ENCODE data around the gene OR5H1. TPM values are rescaled to one million over a fixed set of nuclear protein-coding genes. Genes with fewer than 3 reads are reported as not detected.
"Not testable (repeated sequence)": the region's sequence is repeated elsewhere in the genome, so short reads cannot be mapped to it uniquely, and the experiment has no call there.

Gene OR5H1
- total RNA-seq: not detected in 2 replicates

DNA sequence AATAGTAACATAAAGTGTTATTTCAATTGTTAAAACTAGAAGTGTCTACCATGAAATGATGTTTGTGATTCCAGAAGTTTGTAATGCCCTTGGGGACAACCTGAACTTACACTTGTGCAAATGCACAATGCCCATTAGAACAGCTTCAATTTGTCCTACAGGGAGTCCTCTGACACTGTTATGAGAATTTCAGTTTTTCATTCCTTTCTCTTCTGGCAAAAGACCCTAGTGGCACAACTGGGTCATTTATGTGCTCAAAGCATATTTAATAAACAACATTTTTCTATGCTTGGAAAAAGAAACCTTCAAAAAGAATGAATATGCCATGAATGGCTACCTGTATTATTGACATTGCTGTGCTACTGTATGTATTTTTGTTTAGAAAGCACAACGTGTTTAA is at the start of gene OR5H1:
Gene OR5H1 (plus strand): TSS at position 301 of the 400 bp plus-strand sequence. CDS start 1,977 bp downstream, outside the sequence.
- no peak for DNase-seq

DNA sequence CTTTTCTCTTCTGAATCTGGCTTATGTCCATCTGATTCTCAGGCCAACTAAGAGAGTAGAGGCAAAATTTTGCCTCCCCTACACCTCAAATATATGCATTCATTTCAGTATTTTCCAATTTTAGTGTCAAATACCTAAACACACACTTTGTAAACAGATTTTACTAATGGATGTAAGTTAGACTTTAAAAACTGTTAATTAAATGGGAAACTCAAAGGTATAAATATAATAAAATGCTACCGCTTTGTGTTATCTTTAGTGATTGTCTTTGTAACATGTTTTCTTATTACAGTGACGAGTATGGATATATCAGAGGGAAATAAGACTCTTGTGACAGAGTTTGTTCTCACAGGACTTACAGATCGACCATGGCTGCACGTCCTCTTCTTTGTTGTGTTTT is 43.6 kb upstream of the OR5H1 start, which contains the start of gene OR5AC2:
Gene OR5AC2 (plus strand): TSS at position 301 of the 400 bp plus-strand sequence. CDS start 0 bp downstream, at position 301.
- no peak for DNase-seq

DNA sequence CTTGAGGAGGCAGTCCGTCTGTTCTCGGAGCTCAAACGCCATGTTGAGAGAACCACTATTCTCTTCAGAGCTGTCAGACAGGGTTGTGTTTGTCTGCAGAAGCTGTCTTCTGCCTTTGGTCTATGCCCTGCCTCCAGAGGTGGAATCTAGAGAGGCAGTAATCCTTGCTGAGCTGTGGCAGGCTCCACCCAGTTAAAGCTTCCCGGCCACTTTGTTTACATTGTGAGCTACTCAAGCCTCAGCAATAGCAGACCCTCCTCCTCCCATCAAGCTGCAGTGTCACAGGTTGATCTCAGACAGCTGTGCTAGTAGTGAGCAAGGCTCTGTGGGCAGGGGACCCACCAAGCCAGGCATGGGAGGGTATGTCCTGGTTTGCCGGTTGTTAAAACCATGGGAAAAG is 34.6 kb upstream of the OR5H1 start:
- no peak for DNase-seq

DNA sequence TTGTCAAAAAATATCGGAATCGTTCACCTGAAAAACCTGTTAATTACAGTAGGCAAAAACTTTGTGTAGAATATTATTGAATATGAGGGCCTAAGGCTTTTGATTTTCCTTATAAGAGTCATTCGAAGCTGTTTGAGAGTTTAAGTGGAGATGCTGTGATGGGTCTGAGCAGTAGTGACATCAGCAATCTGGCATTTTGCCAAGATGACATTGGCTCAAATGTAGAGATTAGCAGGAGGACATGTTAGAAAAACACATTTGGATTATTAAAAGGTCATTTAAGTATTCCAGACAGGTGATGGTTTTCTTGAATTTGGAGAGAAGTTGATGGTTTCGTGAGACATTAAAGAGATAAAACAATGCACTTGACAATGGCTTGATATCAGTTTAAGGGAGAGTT is 30.7 kb upstream of the OR5H1 start:
- DNase-seq: no peak

DNA sequence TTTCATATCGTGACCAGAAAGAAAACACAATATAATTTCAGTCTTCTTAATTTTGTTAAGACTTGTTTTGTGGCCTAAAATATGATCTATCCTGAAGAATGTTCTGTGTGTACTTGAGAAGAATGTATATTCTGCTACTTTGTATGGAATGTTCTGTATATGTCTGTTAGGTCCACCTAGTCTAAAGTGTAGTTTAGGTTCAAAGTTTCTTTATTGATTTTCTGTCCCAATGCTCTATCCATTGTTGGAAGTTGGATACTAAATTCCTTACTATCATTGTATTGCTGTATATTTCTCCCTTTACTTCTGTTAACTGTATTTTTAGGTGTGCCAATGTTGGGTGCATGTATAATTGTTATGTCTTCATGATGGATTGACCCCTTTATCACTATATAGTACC is 22.4 kb upstream of the OR5H1 start:
- no peak for DNase-seq

DNA sequence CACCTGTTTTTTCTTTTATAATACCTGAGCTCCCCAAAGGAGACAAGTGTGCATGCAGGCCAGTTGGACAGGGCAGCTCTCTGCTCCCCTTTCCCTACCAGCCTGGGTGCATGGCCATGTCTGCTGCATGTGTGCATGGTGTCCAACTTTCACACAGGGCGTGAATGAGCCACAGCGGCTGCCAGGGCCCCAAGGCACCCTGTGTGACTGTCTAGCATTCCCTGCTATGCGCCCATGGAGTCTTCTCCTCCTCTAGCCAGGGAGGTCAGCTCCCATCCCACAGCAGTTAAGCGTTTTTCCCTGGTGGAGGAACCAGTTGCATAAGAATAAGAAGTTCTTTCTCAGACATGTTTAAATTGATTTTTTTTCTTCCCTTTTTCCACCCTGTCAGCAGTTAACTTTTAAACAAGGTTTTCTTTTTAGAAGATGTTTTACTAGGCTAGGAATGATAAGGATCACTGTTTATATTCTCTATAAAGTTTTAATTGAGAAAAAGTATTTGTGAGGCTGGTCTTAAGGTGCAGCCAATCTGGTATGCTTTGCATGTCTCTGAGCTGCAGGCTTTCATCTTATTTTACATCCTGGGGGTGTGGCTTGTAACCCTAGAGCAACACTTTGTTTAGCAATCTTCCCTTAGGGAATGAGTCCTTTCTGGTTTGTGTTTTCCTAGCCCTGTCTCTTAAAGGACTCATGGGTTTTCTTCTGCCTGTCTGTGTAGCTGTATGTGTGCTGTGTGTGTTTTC is 20.5 kb upstream of the OR5H1 start:
- DNase-seq: no peak

DNA sequence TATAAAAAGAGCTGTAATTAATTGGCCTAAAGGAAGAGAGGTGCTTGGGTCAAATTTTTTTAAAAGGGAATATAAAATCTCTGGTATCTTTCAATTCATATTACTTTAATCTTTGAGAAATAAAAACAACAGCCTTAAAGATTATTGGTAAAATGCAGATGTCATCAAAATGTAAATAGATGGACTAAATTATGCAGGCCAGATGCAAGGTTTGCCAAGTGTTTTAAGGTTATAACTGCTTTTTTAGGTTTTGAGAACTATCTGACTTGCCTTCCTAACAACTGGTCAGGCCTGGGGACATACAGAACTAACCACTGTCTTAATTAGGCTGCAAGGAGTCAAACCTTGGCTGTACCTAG is 20.0 kb upstream of the OR5H1 start:
- no peak for DNase-seq

DNA sequence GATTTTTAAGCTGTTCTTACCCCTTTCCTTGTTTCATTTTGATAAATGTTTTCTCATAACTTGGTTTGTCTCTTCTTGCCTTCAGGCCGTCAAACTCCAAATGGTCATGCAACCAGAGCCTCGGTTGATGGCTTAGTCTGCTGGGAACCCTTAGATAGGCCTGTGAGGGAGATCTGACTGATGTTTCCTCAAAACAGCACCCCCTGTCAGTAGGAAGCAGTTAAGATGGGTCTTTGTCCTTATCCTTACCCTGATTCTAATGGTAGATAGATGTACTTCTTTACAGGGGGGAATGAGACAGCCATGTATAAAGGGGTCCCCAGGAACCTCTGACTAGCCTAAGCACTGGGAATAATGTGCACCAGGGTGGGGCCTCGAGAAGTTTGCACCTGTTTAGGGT is 16.3 kb upstream of the OR5H1 start:
- no peak for DNase-seq

DNA sequence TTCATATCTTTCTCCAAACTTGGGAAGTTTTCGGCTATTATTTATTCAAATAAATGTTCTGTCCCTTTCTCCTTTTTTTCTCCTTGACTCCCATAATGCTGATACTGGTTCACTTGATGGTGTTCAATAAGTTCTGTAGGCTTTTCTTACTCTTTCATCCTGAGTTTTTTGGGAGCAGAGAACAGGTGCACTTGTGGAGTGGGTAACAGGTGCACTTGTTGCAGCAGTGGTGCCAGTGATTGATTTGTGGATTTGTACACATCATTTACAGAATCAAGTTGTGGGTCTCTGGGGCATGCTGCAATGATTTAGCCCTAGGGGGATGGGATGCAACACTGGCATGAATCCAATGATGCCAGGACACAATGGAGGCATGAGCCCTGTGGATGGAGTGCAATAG is 14.8 kb upstream of the OR5H1 start:
- no peak for DNase-seq

DNA sequence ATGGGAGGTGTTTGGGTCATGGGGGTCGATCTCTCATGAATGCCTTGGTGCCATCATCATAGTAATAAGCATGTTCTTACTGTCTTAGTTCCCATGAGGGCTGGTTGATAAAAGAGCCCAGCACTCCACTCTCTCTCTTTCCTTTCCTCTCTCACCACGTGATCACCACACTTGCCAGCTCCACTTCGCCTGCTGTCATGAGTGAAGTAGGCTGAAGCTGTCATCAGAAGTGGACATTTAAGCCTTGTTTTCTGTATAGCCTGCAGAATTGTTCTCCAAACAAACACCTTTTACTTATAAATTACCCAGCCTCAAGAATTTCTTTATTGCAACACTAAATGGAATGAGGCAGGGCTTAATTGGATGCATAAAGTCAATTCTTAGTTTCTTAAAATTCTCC is 6.1 kb downstream of the OR5H1 start:
- no peak for DNase-seq

DNA sequence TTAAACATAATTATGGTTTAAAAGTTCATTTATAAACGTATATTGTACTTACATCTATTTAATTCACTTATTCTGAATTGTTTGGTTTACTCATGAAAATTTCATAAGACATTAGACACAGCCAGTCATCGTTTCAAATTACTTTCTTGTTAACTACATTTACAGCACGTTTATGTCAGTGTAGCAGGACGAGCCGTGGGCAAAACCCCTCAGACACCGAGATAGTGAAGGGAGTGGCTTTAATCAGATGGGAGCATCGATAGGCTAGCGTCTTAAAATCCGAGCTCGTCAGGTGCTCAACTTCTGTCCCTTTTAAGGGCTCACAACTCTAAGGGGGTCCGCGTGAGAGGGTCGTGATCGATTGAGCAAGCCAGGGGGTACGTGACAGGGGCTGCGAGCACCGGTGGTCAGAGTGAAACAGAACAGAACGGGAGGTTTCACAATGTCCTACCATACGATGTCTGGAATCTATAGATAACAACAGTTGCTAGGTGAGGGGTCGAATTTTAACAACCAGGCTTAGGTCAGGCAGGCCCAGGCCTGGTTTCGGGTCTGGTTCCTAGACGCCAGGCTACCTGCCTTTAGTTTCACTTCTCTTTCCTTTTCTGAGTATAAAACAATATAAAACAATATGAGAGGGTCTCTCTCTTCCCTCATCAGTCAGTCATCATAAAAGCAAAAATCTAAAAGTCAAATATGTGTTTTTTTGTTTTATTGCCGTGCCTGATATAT is 7.5 kb downstream of the OR5H1 start:
- not testable (repeated sequence) for DNase-seq

DNA sequence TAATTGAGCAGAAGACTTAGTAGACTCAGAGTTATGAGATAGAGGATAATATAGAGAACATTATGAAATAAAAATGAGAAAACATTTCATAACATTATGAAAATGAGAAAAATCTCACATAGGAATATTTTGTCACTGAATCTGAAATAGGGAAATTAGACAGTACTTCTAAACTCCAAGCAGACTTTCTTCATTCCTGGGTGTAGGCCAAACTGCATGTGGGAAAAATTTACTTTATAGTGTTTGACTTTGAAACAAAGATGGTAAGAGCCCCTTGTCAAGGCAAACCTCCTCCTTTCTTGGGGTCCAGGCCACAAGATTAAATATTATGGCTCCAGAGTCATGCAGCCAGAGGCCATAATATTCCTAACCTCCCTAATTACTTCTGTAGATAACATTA is 10.0 kb downstream of the OR5H1 start:
- no peak for DNase-seq

DNA sequence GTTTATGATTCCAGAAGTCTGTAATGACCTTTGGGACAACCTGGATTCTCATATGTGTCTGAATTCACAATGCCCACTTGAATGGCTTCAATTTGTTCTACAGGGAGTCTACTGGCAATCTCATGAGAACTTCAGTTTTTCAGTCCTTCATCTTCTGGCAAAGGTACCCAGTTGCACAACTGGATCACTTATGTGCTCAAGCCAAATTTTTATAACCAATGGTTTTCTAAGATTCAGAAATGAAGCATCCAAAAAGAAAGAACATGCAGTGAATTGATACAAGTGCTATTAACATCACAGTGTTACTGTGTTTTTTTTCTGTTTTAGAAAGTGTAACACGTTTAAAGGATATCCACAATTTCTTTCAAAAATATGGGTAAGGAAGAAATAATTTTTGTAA is 16.7 kb downstream of the OR5H1 start, which contains the start of gene OR5H14:
Gene OR5H14 (plus strand): TSS at position 301 of the 400 bp plus-strand sequence. CDS start 1,907 bp downstream, outside the sequence.
- no peak for DNase-seq

DNA sequence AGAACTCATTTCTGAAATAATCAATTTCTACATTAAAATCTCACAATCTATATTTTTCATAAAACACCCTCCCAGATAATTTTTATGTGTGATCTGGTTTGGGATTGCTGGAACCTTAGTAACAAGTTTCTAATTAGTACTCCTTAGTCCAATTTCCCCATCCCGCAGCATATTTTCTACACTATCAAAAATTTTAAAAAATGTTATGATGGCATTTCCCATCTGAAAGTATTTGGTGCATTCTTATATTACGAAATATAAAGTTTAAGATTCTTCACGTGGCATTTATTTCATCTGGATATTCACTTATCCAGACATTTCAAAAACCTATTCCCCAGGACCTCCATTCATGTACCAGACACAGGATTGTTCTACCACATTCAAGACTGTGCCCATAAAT is 18.2 kb downstream of the OR5H1 start:
- no peak for DNase-seq

DNA sequence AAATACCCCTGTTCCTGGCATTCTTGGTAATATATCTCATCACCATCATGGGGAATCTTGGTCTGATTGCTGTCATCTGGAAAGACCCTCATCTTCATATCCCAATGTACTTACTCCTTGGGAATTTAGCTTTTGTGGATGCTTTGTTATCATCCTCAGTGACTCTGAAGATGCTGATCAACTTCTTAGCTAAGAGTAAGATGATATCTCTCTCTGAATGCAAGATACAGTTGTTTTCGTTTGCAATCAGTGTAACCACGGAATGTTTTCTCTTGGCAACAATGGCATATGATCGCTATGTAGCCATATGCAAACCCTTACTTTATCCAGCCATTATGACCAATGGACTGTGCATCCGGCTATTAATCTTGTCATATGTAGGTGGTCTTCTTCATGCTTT is 18.9 kb downstream of the OR5H1 start:
- not testable (repeated sequence) for DNase-seq

DNA sequence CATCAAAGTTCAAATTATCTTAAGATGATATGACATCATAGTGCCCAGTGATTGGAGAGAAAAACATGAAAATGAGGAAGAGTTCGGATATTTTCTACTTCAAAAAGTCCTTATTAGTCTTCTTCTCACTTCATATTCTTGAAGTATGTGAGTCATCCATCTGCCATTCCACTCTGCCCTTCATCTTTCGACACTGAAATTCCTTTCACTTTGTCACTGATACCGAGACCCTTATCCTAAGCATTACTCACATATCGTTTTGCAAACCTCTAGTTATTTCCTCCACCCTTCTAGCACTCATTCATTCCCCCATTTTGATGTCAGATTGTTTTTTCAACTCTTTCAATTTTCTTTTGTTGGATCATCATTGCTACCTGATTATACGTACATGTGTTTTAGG is 20.7 kb downstream of the OR5H1 start:
- no peak for DNase-seq

DNA sequence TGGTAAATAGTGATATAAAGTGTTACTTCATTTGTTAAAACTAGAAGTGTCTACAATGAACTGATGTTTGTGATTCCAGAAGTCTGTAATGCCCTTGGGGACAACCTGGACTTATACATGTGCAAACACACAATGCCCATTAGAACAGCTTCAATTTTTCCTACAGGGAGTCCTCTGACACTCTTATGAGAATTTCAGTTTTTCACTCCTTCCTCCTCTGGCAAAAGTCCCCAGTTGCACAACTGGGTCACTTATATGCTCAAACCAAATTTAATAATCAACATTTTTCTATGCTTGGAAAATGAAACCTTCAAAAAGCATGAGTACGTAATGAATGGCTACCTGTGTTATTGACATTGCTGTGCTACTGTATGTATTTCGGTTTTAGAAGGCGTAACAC is 35.9 kb downstream of the OR5H1 start, which contains the start of gene OR5H15:
Gene OR5H15 (plus strand): TSS at position 301 of the 400 bp plus-strand sequence. CDS start 2,004 bp downstream, outside the sequence.
- no peak for DNase-seq

DNA sequence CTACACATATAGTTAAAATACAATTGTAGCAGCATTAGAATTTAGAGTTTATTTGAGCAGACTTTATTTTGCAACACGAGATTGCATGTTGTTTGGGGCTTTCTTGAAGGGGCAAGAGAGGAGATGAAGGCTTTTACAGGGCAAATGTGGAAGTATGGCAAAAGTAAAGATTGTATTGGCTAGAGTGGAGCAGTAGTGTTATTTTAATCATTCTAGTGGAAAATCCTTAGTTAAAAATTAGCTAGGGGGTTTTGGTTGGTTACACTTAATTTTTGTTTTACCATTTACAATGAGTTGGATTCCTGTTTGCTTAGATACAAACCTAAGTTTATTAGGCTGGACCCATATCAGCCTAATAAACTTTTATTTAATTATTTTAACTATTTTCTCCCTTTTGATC is 40.5 kb downstream of the OR5H1 start:
- DNase-seq: no peak

DNA sequence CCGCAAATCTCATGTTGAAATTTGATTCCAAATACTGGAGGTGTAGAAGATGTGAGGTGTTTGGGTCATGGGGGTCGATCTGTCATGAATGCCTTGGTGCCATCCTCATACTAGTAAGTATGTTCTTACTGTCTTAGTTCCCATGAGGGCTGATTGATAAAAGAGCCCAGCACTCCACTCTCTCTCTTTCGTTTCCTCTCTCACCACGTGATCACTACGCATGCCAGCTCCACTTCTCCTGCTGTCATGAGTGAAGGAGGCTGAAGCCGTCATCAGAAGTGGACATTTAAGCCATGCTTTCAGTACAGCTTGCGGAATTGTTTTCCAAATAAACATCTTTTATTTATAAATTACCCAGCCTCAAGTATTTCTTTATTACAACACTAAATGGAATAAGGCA is 42.1 kb downstream of the OR5H1 start:
- no peak for DNase-seq

DNA sequence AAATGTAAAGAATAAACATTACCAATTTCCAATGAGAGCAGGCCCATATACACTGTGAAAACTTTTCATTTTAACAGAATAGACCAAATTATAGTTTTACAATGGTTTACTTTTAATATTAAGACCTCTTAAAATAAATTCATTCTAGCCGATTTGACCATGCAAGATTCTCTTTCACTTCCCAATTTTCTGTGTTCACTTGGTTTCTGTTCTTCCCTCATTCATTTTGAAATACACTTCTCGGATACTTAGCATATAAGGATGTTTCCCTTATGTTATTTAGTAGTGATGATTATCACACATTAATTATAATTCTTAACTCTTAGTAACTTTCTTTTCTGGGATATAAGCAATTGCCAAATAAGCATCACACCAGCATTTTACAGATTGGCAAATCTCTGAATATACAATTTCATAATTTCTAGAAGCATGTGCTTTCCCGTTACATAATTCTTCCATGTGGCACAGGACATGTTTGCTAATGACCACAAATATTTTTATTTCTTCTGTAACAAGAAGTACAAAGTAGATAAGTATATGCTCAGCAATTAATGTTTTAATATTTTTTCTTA is 49.9 kb downstream of the OR5H1 start:
- DNase-seq: no peak

DNA sequence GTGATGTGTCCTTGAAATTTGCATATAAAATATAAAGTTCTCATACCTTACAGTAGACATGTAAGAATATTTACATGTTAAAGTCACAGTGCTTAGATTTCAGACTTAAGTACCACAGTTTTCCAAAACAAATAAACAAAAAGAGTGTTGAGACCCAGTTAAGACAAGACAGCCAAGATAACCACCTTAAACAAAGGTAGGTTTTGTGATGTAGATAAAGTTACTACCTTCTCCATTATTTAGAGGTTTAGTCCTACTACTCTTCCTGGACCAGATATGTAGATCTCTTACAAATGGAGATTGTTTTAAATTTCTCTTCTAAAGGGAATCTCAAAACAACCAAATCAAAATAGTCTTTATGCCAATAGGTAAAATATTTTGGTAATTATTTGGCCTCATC is 51.7 kb downstream of the OR5H1 start:
- no peak for DNase-seq

DNA sequence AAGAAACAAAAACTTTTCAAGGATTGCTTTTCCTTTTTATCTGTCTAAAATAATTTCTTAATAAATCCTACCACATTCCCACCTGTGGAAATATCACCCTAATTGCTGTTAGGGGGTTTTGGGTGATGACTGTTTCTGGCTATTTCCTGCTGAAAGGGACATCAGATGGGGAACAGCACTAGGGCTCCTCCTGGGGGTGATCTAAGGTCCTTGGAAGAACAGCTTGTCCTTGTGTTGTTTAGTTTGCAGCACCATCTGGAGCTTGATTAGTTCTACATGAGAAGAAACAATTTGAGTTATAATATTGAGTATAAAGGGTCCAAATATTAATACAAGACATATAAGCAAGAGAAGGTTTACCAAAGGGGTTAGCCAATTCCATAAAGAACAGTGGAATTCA is 54.7 kb downstream of the OR5H1 start:
- no peak for DNase-seq
